GM19324 (cell line): ENCODE data around the gene CLIC4.
"Not testable (repeated sequence)": the region's sequence is repeated elsewhere in the genome, so short reads cannot be mapped to it uniquely, and the experiment has no call there.

ENCODE experiments used
- ATAC-seq: cut with Tn5 transposase; IDR thresholded peaks from one replicate; pipeline ENCODE4 v1.9.1; 2021; ENCODE audit warnings: mild to moderate bottlenecking, moderate library complexity; ENCODE audit not compliant: unreplicated experiment, low FRiP score

Gene CLIC4

GRCh38 chr1:24803220-24803619 lies 58.0 kb downstream of the CLIC4 start:
- no peak for ATAC-seq

GRCh38 chr1:24803987-24804530 lies 58.8 kb downstream of the CLIC4 start:
- ATAC-seq = no peak

GRCh38 chr1:24805534-24806301 lies 60.5 kb downstream of the CLIC4 start:
- ATAC-seq = no peak

- ATAC-seq = no peak
These were observed 61.3 kb downstream of the CLIC4 start for GRCh38 chr1:24806588-24806987.

- not testable (repeated sequence) for ATAC-seq
These were observed 66.2 kb downstream of the CLIC4 start for GRCh38 chr1:24811494-24811893.

- not testable (repeated sequence) for ATAC-seq
These were observed 75.0 kb downstream of the CLIC4 start for GRCh38 chr1:24820221-24820620.

- ATAC-seq = no peak
These were observed 77.6 kb downstream of the CLIC4 start for GRCh38 chr1:24822887-24823286.

- ATAC-seq = not testable (repeated sequence)
These were observed 78.2 kb downstream of the CLIC4 start for GRCh38 chr1:24823486-24823885.

GRCh38 chr1:24825174-24825573 lies 79.9 kb downstream of the CLIC4 start:
- no peak for ATAC-seq

- ATAC-seq = no peak
These were observed 81.3 kb downstream of the CLIC4 start for GRCh38 chr1:24826510-24826909.

- no peak for ATAC-seq
These were observed 82.3 kb downstream of the CLIC4 start for GRCh38 chr1:24827379-24828135.

- no peak for ATAC-seq
These were observed 83.1 kb downstream of the CLIC4 start for GRCh38 chr1:24828183-24828886.

- ATAC-seq = no peak
These were observed 83.6 kb downstream of the CLIC4 start for GRCh38 chr1:24828887-24829192.

GRCh38 chr1:24830680-24831272 lies 85.5 kb downstream of the CLIC4 start:
- ATAC-seq = no peak

GRCh38 chr1:24841593-24841992 lies 96.3 kb downstream of the CLIC4 start:
- ATAC-seq = no peak

GRCh38 chr1:24846671-24847070 lies 101.4 kb downstream of the CLIC4 start:
- no peak for ATAC-seq

GRCh38 chr1:24847995-24848881 lies 103.0 kb downstream of the CLIC4 start:
- ATAC-seq = peak; percentile 82

GRCh38 chr1:24849672-24850295 lies 104.5 kb downstream of the CLIC4 start:
- no peak for ATAC-seq

- ATAC-seq = no peak
These were observed 105.2 kb downstream of the CLIC4 start for GRCh38 chr1:24850328-24850920.
